Right lobe of liver (tissue), 4 donors: ENCODE measurements around the gene CDK14.

Source experiments
- CTCF ChIP-seq, 4 donors: fragments of 200-600 bp in 3 of 4; fragments of 450-650 bp in 1 of 4; IDR thresholded peaks; one replicate each; pipeline versions ENCODE4 v1.5.1 to v1.8.0; 2016 to 2022; ENCODE audit warnings: antibody characterized with exemption in 4 of 4, mild to moderate bottlenecking in 2 of 4
- POLR2A ChIP-seq: fragments of 450-650 bp; IDR thresholded peaks from one replicate; pipeline ENCODE4 v1.6.1; 2017; ENCODE audit warnings: antibody characterized with exemption, mild to moderate bottlenecking
- donor health status: DM: no; HTN: no; CAD: no.
- donor health status: DM: no; HTN: no; CAD: no.
- donor health status: DM: no; HTN: yes; CAD: no.

DNA sequence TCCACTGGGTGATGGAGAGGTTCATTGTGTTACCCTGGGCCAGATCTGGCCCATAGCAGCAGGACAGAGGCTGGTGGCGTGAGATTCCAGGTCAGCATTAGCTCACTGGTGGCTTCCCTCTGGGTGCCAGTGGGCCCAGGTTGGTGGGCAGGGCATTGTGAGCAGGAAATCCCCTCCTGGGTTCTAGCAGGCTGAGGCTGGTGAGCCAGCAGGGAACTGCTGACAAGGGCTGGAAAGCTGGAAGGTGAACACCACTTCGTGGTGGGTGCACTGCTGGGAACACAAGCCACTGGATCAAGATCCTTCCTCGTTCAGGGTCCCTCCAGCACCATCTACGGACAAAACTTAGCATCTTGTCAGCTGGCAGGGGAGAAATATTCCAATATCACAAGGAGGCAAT lies 408.9 kb downstream of the CDK14 start:
- TF ChIP-seq CTCF (IDR thresholded peaks at IDR 0.05): no peak
- TF ChIP-seq POLR2A: no peak
